MM.1S (cell line): ENCODE measurements around the gene TADA2B.

Experiments used
- DNase-seq: peaks from one replicate; pipeline ENCODE4 v3.0.0-alpha.2; 2015
- H2AFZ ChIP-seq: fragments of 300-600 bp; sonication (generic); 2 replicates; pipeline ENCODE4 v1.6.0; 2016; ENCODE audit warnings: antibody characterized with exemption, low read length
- H3F3A ChIP-seq: fragments of 300-600 bp; sonication (generic); 2 replicates; pipeline ENCODE4 v1.6.1; 2016; ENCODE audit warnings: mild to moderate bottlenecking, antibody characterized with exemption, low read length, moderate library complexity, mixed read lengths; ENCODE audit not compliant: insufficient read depth
- H3K27ac ChIP-seq: fragments of 300-600 bp; sonication (generic); 2 replicates; pipeline ENCODE4 v1.5.1; 2016; ENCODE audit warnings: mild to moderate bottlenecking, low read length
- H3K27me3 ChIP-seq: fragments of 300-600 bp; sonication (generic); replicated peaks from 2 replicates; pipeline ENCODE4 v1.6.0; 2016; ENCODE audit warnings: low read length; ENCODE audit not compliant: insufficient read depth
- H3K36me3 ChIP-seq: fragments of 300-600 bp; sonication (generic); replicated peaks from 2 replicates; pipeline ENCODE4 v1.6.1; 2016; ENCODE audit warnings: mild to moderate bottlenecking, low read length, mixed read lengths; ENCODE audit not compliant: insufficient read depth
- H3K4me1 ChIP-seq: fragments of 300-600 bp; sonication (generic); 2 replicates; pipeline ENCODE4 v1.6.1; 2016; ENCODE audit warnings: low read length, mixed read lengths
- H3K4me2 ChIP-seq: fragments of 300-600 bp; sonication (generic); 2 replicates; pipeline ENCODE4 v1.6.0; 2016; ENCODE audit warnings: low read depth, low read length
- H3K4me3 ChIP-seq: fragments of 300-600 bp; sonication (generic); 2 replicates; pipeline ENCODE4 v1.5.1; 2016; ENCODE audit warnings: low read length, mixed read lengths
- H3K79me2 ChIP-seq: fragments of 300-600 bp; sonication (generic); 2 replicates; pipeline ENCODE4 v1.6.1; 2016; ENCODE audit warnings: mixed run types, low read length, mixed read lengths
- H3K9ac ChIP-seq: fragments of 300-600 bp; sonication (generic); 2 replicates; pipeline ENCODE4 v1.6.1; 2016; ENCODE audit warnings: low read length, mixed read lengths
- H3K9me2 ChIP-seq: fragments of 300-600 bp; sonication (generic); replicated peaks from 2 replicates; pipeline ENCODE4 v1.6.1; 2016; ENCODE audit warnings: mild to moderate bottlenecking, low read length, mixed read lengths; ENCODE audit not compliant: insufficient read depth
- H3K9me3 ChIP-seq: fragments of 300-600 bp; sonication (generic); replicated peaks from 2 replicates; pipeline ENCODE4 v1.6.1; 2016; ENCODE audit warnings: mild to moderate bottlenecking, low read length, mixed read lengths; ENCODE audit not compliant: insufficient read depth
- H4K20me1 ChIP-seq: fragments of 300-600 bp; sonication (generic); 2 replicates; pipeline ENCODE4 v1.6.1; 2016; ENCODE audit warnings: mild to moderate bottlenecking, low read length, moderate library complexity, mixed read lengths; ENCODE audit not compliant: insufficient read depth
- EZH2 ChIP-seq: fragments of 300-600 bp; sonication (generic); optimal IDR thresholded peaks from 2 replicates; pipeline ENCODE3; 2017; ENCODE audit warnings: low read depth, mild to moderate bottlenecking, antibody characterized with exemption, low read length, mixed read lengths
- EZH2phosphoT487 ChIP-seq: fragments of 300-600 bp; sonication (generic); IDR thresholded peaks from 2 replicates; pipeline ENCODE4 v1.6.1; 2018; ENCODE audit warnings: antibody characterized with exemption, low read length
- TF ChIP-seq, protein P1 (sequence below): fragments of 300-600 bp; sonication (generic); IDR thresholded peaks from 2 replicates; pipeline ENCODE4 v1.5.1; 2016; ENCODE audit warnings: antibody characterized with exemption, low read length, mixed read lengths

Gene TADA2B

GRCh38 chr4:7043284-7044136, at the start of gene TADA2B:
TADA2B (plus strand) TSS chr4:7043372; CDS start chr4:7043580, 208 bp downstream.
- Histone ChIP-seq H3K4me3 (peak within 1 kb of the TSS; percentile 99), H3K9ac (peak within 1 kb of the TSS; percentile 88), H4K20me1 (no peaks in the 10 kb centered on the region), H3K9me2 (no peaks in the 10 kb centered on the region), H3F3A (no peaks in the 10 kb centered on the region), H3K27me3 (0 out of 2 replicates have a peak, but pooled peaks cover 3% of the 10 kb centered on the region), H3K79me2 (peaks cover 51% of the 10 kb centered on the region), H2AFZ (peak within 1 kb of the TSS; percentile 94), H3K9me3 (no peaks in the 10 kb centered on the region), H3K36me3 (no peaks in the 10 kb centered on the region), H3K4me2 (peak within 1 kb of the TSS; percentile 97), H3K4me1 (peaks cover 11% of the 10 kb centered on the region; the same call in 1 of the 2 replicates), H3K27ac (peak within 1 kb of the TSS; percentile 37; the same call in 1 of the 2 replicates)
- DNase-seq: peak; percentile 57
- no peak for TF ChIP-seq EZH2
- no peak for TF ChIP-seq EZH2phosphoT487
- TF ChIP-seq, protein P1, sequence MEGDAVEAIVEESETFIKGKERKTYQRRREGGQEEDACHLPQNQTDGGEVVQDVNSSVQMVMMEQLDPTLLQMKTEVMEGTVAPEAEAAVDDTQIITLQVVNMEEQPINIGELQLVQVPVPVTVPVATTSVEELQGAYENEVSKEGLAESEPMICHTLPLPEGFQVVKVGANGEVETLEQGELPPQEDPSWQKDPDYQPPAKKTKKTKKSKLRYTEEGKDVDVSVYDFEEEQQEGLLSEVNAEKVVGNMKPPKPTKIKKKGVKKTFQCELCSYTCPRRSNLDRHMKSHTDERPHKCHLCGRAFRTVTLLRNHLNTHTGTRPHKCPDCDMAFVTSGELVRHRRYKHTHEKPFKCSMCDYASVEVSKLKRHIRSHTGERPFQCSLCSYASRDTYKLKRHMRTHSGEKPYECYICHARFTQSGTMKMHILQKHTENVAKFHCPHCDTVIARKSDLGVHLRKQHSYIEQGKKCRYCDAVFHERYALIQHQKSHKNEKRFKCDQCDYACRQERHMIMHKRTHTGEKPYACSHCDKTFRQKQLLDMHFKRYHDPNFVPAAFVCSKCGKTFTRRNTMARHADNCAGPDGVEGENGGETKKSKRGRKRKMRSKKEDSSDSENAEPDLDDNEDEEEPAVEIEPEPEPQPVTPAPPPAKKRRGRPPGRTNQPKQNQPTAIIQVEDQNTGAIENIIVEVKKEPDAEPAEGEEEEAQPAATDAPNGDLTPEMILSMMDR: no peak

GRCh38 chr4:6996481-6996880, 46.7 kb upstream of the TADA2B start:
- no peak for DNase-seq
- H3K9me3 ChIP-seq: no peaks in the 10 kb centered on the region
- H2AFZ ChIP-seq: no peak overlapping the region
- H3K9ac ChIP-seq: no peak overlapping the region
- TF ChIP-seq, protein P1: no peak
- TF ChIP-seq EZH2phosphoT487: no peak
- TF ChIP-seq EZH2: no peak
- peaks cover 4% of the 10 kb centered on the region; the same call in 1 of the 2 replicates for H4K20me1 ChIP-seq
- peaks cover 80% of the 10 kb centered on the region for H3K79me2 ChIP-seq
- peaks cover 27% of the 10 kb centered on the region for H3K4me1 ChIP-seq
- no peak overlapping the region for H3K27ac ChIP-seq
- H3K4me2 ChIP-seq: no peak overlapping the region
- no peak overlapping the region for H3K4me3 ChIP-seq
- peaks cover 21% of the 10 kb centered on the region for H3F3A ChIP-seq
- no peaks in the 10 kb centered on the region for H3K27me3 ChIP-seq
- no peaks in the 10 kb centered on the region for H3K9me2 ChIP-seq
- H3K36me3 ChIP-seq: peaks cover 32% of the 10 kb centered on the region

- no peak for DNase-seq
- Histone ChIP-seq H2AFZ (no peak overlapping the region), H3K27ac (no peak overlapping the region), H3K4me3 (no peak overlapping the region), H3K36me3 (peaks cover 33% of the 10 kb centered on the region), H3K9me2 (no peaks in the 10 kb centered on the region), H4K20me1 (peaks cover 4% of the 10 kb centered on the region), H3K27me3 (no peaks in the 10 kb centered on the region), H3K4me1 (no peaks in the 10 kb centered on the region), H3F3A (no peaks in the 10 kb centered on the region), H3K9me3 (no peaks in the 10 kb centered on the region), H3K9ac (no peak overlapping the region), H3K4me2 (no peak overlapping the region), H3K79me2 (peaks cover 85% of the 10 kb centered on the region)
- TF ChIP-seq, protein P1: no peak
- TF ChIP-seq EZH2phosphoT487 (no peak), EZH2 (no peak)
These were observed 43.7 kb upstream of the TADA2B start for GRCh38 chr4:6999172-7000086.
